NCI-H82 treated with DMSO at 0.1 percent for 48 hours (cell line): ENCODE data around the gene BCAS1.
"Not testable (repeated sequence)": the region's sequence is repeated elsewhere in the genome, so short reads cannot be mapped to it uniquely, and the experiment has no call there.

Experiments
- DNase-seq: peaks from one replicate; lab custom pipeline; 2025; ENCODE audit not compliant: unreplicated experiment; lab: John Stamatoyannopoulos, UW

The BCAS1 gene

GRCh38 chr20:53945478-53945877, 124.9 kb downstream of the BCAS1 start:
- DNase-seq, result peak; percentile 45

DNA sequence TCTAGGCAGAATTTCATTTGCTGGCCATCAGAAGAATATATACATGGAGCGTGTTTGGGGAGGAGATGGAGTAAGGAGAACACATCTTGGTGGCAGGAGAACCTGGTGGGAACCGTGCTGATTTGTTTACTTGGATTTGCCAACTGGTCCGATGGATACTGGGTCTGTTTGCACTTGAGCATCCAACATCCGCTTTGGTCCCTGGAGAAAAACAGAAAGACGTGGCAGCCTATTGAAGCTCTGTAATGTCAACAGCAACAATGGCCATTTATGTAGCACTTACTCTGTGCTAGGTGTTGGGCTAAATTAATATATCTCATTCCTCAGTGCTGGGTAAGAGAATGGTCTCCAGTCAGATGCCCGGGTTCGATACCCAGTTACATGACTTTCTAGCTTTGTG, 125.6 kb downstream of the BCAS1 start:
- DNase-seq, result no peak

DNA sequence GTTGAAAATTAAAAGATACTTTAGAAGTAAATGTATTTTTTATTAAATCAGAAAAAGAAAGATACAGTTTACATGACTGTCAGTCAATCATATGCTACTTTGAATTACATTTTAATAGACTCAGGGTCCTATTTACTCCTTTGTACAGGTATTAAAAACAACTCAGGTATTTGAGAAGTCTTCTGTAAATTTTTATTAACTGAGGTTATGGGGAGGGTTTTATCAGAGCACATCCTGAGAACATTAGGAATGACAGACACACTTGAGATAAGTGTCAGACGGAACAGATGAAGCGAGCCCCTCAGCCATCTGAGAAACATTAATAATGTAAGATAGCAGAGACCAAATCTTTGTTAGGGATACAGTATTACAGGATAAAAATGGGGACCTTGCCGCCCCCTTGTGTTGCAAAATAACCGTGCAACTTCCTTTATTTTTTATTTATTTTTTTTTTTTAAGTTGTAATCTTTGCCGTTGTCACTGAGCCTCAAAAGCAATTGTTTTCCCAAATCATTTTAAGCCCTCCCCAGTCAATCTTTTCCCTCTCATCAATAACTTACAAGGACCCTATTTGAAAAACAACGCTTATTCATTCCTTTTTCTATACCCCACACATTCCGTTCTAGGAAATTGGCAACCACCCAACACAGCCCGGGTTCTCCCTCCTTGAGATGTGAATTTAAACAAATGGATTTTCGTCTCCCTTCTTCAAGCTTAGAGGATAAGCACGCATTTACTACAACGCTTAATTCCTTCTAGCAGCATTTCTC, 126.7 kb downstream of the BCAS1 start:
- DNase-seq, result no peak

- DNase-seq, result no peak
Measured at GRCh38 chr20:53942973-53943372, 127.4 kb downstream of the BCAS1 start.

DNA sequence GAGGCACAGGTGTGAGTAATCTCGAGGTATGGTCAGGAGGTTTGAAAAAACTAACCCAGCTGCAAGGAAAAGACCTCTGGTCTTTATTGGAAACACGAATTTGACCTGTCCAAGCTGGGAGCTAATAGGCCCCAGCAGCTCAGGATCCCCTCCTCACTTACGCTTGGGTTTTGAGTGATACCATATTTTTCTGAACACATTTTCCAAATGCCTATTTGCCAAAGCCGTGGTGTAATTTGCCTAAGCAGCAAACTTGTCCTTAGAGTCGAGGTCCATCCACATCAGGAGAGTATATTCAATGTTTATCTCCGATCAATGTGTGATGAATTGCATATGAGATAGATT, 128.0 kb downstream of the BCAS1 start:
- DNase-seq, result no peak

DNA sequence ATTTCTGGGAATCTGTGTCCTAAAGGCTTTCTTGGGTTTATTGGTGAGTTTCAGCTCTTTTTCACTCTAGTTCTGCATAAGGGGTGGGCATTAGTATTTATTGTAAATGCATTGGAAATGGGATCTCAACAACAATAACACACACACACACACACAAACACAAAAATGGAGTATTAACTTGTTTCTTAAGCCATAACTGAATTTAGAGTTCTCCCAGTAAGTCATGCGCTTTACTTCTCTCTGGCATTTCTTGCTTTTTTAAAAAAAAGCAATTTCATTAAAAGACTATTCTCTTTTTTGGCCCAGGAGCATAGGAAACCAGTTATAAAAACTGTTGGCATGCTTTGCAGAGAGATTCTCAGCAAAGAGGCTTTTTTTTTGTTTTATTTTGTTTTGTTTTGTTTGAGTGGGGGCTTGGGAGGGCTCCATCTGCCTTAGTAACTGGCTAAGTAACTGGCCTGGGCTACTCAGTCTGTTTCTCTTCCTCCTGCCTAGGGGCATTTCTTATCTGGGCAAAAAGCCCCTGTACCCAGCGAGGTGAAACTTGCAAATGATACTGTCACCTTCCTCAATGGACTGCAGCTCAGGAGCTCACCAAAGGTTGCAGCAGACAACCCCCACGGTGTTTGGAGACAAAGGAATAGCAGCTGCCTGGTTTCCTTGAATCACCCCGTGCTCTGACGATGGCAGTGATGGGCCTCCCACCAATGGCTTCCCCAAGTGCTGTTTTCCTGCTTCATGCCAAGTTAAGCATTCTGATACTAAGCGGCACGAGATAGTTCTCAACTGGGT, 128.5 kb downstream of the BCAS1 start:
- no peak for DNase-seq

DNA sequence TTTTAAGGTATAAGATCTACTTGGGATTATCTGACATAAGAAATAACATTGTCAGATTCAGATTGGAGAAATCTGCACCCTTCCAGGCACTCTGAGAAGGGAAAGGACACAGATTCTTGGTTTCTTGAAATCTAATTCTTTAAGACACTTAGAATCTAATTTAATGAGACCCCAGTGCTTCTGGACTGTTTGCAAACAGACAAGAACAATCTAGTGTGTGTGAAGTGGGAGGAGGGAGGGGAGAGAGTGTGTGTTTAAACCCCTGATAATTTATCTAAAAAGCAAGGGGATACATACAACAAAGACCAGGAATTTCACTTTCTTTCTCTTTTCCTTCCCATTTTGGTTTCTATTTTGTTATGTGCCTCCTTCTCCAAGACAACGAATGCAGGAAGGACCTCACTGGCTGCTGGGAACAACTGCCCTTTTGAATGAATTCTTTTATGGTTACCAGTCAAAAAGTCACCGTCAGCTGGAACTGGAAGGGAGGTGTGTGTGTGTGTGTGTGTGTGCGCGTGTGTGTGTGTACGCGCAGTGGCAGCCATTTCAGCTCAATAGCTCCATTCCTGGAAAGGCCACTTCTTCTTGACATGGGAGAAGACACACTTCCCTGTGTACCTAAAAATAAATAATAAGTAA, 129.4 kb downstream of the BCAS1 start:
- no peak for DNase-seq

DNA sequence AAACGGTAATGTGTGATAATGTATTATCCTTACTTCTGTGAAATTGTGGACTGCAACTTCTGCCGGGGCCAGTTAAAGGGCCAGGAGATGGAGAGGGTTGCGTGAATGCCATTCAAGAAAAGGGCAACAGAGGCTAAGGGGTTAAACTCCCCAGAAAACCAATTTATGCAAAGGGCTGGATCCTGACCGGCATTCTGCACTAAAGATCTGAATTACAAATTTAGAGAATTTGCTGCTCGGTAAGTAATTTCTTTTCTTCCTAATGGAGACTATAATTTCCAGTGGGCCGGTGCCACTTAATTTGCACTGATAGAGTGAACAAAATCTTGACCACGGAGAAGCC, 130.1 kb downstream of the BCAS1 start:
- no peak for DNase-seq

DNA sequence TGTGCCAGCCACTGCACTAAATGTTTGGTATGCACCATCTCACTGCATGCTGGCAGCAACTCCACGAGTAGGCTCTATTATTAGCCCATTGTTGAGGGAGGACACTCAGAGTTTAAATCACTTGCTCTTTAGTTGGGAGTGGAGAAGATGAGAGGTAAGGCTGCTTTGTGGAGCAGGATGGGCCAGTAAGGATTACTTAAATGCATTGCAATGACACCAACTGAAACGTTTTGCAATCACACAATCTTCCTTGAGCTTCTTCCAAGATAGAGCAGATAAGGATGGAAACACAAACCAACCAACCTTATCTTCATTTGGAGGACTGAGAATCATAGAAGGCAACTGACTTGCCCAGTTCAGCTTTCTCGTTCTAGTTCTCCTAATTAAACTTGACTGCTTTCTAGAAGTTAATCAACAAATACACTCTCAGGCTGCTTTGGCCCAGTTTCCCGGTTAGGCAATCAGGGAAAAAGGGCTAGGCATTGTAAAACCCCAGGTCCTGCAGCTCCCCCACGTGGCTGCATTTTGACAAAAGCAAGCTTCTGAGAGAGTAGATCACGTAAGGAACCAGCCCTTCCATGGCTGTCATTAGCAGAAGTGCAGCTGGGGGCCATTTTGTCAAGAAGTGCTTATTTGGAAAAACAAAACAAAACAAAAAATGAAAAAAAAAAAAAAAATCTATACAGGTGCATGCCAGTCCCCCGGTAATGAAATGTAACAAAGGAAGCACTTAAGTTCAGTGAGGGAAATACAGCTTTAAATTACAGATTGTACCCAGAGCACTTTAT, 130.6 kb downstream of the BCAS1 start:
- peak; percentile 68 for DNase-seq

DNA sequence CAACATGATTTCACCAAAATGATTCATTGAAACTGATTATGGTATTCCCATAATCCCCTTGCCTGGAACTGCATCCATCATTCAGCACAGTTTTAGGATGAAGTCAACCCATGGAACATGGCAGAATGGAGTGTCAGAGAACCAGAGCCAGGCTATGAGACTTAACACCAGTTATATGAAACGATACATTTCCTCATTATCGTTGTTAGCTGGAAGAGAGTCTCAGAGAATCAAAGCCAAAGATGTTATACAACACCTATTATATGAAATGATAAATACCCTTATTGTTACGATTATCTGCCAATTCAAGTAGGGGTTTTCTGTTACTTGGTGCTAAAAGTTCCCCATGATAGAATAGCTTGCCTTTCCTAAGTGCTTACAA, 131.2 kb downstream of the BCAS1 start:
- DNase-seq, result no peak

DNA sequence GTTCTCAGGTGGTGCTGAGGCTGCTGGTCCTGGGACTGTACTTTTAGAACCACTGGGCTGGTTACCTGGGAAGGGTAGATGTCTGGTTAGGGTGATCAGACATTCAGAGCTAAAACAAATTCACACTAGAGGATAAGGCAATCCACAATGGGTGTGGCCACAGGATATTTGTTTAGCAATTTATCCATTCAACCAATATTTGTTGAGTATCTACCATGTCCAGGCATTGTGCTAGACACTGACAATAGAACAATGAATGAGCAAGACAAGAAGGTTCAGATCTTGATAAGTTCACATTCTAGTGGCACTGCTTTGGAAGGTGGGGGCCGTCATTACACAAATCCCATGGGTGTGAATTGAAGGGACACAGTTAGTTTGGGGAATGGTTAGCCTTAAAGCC, 131.7 kb downstream of the BCAS1 start:
- DNase-seq, result no peak

DNA sequence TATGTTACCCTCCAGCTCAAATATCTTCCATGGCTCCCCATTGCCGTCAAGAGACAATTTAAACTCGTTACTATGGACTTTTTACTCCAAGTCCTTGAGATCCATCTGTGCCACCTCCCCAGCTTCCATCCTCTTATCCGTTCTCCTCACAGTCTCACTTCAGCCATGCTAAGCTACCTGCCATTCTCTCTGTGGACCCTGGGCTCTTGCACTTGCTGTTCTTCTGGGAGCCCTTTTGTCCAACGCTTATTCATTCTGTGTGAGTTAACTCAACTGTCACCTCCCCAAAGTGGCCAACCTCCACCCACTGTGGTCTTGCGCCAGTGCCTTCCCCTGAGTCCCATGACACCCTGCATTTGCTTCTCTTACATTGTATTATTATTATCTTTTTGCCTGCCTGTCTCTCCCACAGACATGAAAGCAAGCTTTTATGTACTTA, 132.4 kb downstream of the BCAS1 start:
- DNase-seq, result no peak

DNA sequence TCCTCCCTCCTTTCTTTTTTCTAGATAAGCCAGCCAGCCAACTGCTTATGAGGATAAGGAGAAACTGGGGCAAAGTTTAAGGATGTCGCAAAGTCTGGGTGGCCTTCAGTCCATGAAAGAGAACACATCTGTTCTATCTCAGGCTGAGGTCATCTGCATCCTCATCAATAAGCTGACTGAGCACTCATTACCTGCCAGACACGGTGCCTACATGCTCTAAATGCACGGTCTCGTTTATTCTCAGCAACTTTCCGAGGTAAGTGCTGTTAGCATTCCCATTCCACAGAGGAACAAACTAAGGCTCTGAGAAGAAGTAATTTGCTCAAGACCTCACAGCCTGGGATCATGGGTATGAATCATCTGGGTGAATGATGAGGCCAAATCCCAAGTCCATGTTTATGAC, 133.1 kb downstream of the BCAS1 start:
- no peak for DNase-seq

GRCh38 chr20:53935344-53936084, 134.9 kb downstream of the BCAS1 start:
- DNase-seq, result no peak

DNA sequence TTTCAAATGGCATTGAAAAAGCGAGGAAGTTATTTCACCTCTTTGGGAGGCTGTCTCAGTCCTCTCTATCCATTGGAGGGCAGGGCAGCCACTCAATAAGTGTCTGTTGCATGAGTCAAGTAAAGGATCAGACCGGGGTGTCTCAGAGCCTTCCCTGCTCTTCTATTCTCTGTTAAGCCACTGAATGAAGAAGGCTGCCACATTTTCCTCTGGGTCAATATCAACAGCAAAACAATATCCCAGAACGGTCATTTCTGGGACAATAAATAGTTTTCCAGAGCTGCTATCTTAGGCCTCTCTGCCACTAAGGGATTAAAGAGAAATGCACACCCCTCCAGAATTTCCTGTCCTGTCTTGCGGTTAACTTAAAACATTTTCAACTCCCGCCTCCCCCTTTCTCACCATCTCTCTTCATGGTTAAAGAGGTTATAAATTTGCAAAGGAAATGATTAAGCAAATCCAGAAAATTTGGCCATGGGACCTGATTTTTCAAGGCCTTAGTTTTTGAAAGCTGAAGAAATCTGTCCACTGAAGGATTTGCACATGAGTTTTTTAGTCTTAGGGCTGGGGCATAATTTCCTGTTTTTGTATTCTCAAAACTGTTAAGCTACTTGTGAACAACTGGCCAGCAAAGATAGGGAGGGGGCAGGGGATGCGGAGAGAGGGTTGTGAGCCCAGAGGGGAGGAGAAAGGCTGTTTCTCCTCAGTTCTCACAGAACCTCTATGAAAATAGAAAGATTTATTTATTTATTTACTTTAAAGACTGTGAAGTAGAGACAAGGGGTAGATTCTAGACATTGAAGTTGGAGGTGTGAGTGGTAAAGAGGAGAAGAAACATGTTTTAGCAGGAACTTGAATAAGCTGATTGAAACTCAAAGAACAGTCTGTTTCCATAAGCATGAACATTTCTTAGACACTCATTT, 135.7 kb downstream of the BCAS1 start:
- DNase-seq, result no peak

GRCh38 chr20:53933232-53933846, 137.1 kb downstream of the BCAS1 start:
- DNase-seq, result no peak

- not testable (repeated sequence) for DNase-seq
Measured at GRCh38 chr20:53932655-53933192, 137.7 kb downstream of the BCAS1 start.

DNA sequence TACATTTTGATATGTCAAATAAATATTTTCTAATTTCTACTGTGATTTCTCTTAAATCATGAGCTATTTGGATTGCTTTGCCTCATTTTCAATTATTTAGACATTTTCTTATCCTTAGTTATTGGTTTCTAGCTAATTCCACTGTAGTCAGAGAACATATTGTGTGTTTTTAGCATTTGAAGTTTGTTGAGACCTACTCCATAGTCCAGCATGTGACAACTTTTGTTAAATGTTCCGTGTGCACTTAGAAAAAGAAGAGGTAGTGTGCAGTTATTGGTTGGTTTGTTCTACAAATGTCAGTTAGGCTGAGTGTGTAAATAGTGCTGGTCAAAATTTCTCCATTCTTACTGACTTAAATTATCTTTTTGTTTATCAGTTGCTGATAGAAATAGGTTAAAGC, 138.8 kb downstream of the BCAS1 start:
- no peak for DNase-seq
